Measurements from ENCODE around the gene TCAP.

TCAP gene

GRCh38 chr17:39643271-39643670, 21.9 kb upstream of the TCAP start:
- Histone ChIP-seq H3K4me3 (ENCODE audit: low read length) (no peak overlapping the region), H3K9me3 (replicated peaks; ENCODE audit: insufficient read depth, low read length) (no peaks in the 10 kb centered on the region), H3K27ac (ENCODE audit: low read length) (no peak overlapping the region), H2AFZ (ENCODE audit: low read length) (no peak overlapping the region), H3K79me2 (ENCODE audit: low read length) (peaks cover 79% of the 10 kb centered on the region), H3K27me3 (replicated peaks; ENCODE audit: insufficient read depth, low read length) (no peaks in the 10 kb centered on the region), H3K4me2 (ENCODE audit: low read depth, low read length) (no peak overlapping the region), H3K9ac (ENCODE audit: low read length) (no peak overlapping the region), H4K20me1 (ENCODE audit: insufficient read depth, low read length) (peaks cover 10% of the 10 kb centered on the region; the same call in 1 of the 2 replicates), H3F3A (ENCODE audit: insufficient read depth, low read length) (no peaks in the 10 kb centered on the region), H3K4me1 (ENCODE audit: low read length) (peaks cover 3% of the 10 kb centered on the region), H3K36me3 (replicated peaks; ENCODE audit: insufficient read depth, low read length) (no peaks in the 10 kb centered on the region), H3K9me2 (replicated peaks; ENCODE audit: insufficient read depth, low read length) (no peaks in the 10 kb centered on the region)
- no peak for DNase-seq
- no peak for TF ChIP-seq CTCF (IDR thresholded peaks at IDR 0.05; ENCODE audit: low read length)
- TF ChIP-seq EZH2 (optimal IDR thresholded peaks at IDR 0.05; ENCODE audit: low read depth, low read length) = no peak
- no peak for TF ChIP-seq EZH2phosphoT487 (IDR thresholded peaks at IDR 0.05; ENCODE audit: low read length)

- H3K9me3 ChIP-seq (replicated peaks; ENCODE audit: insufficient read depth, low read length) = no peaks in the 10 kb centered on the region
- no peak overlapping the region for H3K9ac ChIP-seq (ENCODE audit: low read length)
- TF ChIP-seq EZH2phosphoT487 (IDR thresholded peaks at IDR 0.05; ENCODE audit: low read length) (no peak), CTCF (IDR thresholded peaks at IDR 0.05; ENCODE audit: low read length) (no peak)
- H3K36me3 ChIP-seq (replicated peaks; ENCODE audit: insufficient read depth, low read length) = no peaks in the 10 kb centered on the region
- no peaks in the 10 kb centered on the region for H4K20me1 ChIP-seq (ENCODE audit: insufficient read depth, low read length)
- H2AFZ ChIP-seq (ENCODE audit: low read length) = no peak overlapping the region
- no peak for DNase-seq
- peaks cover 40% of the 10 kb centered on the region for H3K79me2 ChIP-seq (ENCODE audit: low read length)
- no peaks in the 10 kb centered on the region for H3K27me3 ChIP-seq (replicated peaks; ENCODE audit: insufficient read depth, low read length)
- H3K27ac ChIP-seq (ENCODE audit: low read length) = no peak overlapping the region
- H3K4me1 ChIP-seq (ENCODE audit: low read length) = no peaks in the 10 kb centered on the region
- H3K9me2 ChIP-seq (replicated peaks; ENCODE audit: insufficient read depth, low read length) = no peaks in the 10 kb centered on the region
- H3K4me2 ChIP-seq (ENCODE audit: low read depth, low read length) = no peak overlapping the region
- H3F3A ChIP-seq (ENCODE audit: insufficient read depth, low read length) = no peaks in the 10 kb centered on the region
- no peak overlapping the region for H3K4me3 ChIP-seq (ENCODE audit: low read length)
Measured at GRCh38 chr17:39647256-39647655, 17.9 kb upstream of the TCAP start.

- H3K27ac ChIP-seq (ENCODE audit: low read length) = no peak overlapping the region
- H4K20me1 ChIP-seq (ENCODE audit: insufficient read depth, low read length) = no peaks in the 10 kb centered on the region
- H3K9me3 ChIP-seq (replicated peaks; ENCODE audit: insufficient read depth, low read length) = no peaks in the 10 kb centered on the region
- H3K4me2 ChIP-seq (ENCODE audit: low read depth, low read length) = no peak overlapping the region
- H3K4me1 ChIP-seq (ENCODE audit: low read length) = no peaks in the 10 kb centered on the region
- H3K36me3 ChIP-seq (replicated peaks; ENCODE audit: insufficient read depth, low read length) = no peaks in the 10 kb centered on the region
- H3K27me3 ChIP-seq (replicated peaks; ENCODE audit: insufficient read depth, low read length) = no peaks in the 10 kb centered on the region
- no peak overlapping the region for H2AFZ ChIP-seq (ENCODE audit: low read length)
- H3K9me2 ChIP-seq (replicated peaks; ENCODE audit: insufficient read depth, low read length) = no peaks in the 10 kb centered on the region
- no peaks in the 10 kb centered on the region for H3F3A ChIP-seq (ENCODE audit: insufficient read depth, low read length)
- H3K4me3 ChIP-seq (ENCODE audit: low read length) = no peak overlapping the region
- peaks cover 24% of the 10 kb centered on the region for H3K79me2 ChIP-seq (ENCODE audit: low read length)
- DNase-seq = no peak
- TF ChIP-seq EZH2phosphoT487 (IDR thresholded peaks at IDR 0.05; ENCODE audit: low read length) (no peak), CTCF (IDR thresholded peaks at IDR 0.05; ENCODE audit: low read length) (no peak), EZH2 (optimal IDR thresholded peaks at IDR 0.05; ENCODE audit: low read depth, low read length) (no peak)
- no peak overlapping the region for H3K9ac ChIP-seq (ENCODE audit: low read length)
Measured at GRCh38 chr17:39648616-39649366, 16.4 kb upstream of the TCAP start.
